GM12873 (cell line): Measurements from ENCODE around the gene ANKRD33B.

Source experiments
- TF ChIP-seq, protein P1 (sequence below): IDR thresholded peaks from 2 replicates; pipeline ENCODE4 v1.5.1; 2012; ENCODE audit warnings: low read depth, mild to moderate bottlenecking, moderate library complexity, low read length, control low read depth; ENCODE audit not compliant: insufficient read depth; ENCODE audit errors: missing control alignments

The ANKRD33B gene

DNA sequence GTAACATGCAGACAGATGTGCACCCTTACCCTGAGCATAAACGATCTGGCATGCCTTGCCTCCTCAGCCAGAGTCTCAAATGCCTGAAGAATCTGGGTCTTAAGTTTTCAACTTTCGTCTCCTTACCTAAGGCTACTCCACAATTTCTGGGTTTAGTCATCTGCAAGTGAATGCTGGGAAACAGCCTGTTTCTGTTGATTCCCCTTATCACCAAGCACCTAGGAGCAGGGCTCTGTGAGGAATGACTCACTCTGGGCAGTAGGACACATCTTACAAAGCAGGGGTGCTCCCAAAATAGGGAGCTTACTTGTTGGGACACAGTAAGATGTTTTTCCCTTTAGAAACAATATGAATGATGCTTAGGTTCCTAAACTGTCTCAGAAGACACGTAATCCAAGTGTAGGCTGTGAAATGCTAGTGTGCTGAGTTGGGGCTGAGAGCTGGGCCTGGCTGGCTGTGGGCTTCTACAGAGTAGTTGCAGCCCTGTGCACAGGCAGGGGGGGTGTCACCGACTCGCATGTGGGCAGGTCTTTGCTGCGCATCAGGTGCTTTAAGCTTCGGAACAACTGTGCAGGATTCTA, 139.1 kb downstream of the ANKRD33B start:
- TF ChIP-seq, protein P1, sequence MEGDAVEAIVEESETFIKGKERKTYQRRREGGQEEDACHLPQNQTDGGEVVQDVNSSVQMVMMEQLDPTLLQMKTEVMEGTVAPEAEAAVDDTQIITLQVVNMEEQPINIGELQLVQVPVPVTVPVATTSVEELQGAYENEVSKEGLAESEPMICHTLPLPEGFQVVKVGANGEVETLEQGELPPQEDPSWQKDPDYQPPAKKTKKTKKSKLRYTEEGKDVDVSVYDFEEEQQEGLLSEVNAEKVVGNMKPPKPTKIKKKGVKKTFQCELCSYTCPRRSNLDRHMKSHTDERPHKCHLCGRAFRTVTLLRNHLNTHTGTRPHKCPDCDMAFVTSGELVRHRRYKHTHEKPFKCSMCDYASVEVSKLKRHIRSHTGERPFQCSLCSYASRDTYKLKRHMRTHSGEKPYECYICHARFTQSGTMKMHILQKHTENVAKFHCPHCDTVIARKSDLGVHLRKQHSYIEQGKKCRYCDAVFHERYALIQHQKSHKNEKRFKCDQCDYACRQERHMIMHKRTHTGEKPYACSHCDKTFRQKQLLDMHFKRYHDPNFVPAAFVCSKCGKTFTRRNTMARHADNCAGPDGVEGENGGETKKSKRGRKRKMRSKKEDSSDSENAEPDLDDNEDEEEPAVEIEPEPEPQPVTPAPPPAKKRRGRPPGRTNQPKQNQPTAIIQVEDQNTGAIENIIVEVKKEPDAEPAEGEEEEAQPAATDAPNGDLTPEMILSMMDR: no peak

DNA sequence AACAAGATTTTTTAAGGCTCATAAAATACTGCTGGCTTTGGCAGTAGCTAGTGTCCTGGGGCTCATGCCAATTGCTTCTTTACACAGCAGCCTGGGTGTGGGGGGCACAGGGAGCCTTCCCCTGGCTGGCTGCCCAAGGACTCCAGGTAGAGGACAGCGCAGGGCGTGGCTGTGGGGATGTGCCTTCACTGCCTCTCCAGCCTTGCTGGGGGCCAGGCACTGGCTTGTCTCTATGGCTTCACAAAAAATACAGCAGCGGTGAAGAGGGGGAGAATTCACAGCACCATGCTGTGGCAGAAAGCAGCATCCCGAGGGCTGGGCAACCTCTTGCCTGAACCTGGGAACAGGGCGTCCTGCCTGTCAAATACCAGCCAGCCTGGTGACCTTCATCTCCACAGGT, 139.8 kb downstream of the ANKRD33B start:
- TF ChIP-seq, protein P1: no peak

DNA sequence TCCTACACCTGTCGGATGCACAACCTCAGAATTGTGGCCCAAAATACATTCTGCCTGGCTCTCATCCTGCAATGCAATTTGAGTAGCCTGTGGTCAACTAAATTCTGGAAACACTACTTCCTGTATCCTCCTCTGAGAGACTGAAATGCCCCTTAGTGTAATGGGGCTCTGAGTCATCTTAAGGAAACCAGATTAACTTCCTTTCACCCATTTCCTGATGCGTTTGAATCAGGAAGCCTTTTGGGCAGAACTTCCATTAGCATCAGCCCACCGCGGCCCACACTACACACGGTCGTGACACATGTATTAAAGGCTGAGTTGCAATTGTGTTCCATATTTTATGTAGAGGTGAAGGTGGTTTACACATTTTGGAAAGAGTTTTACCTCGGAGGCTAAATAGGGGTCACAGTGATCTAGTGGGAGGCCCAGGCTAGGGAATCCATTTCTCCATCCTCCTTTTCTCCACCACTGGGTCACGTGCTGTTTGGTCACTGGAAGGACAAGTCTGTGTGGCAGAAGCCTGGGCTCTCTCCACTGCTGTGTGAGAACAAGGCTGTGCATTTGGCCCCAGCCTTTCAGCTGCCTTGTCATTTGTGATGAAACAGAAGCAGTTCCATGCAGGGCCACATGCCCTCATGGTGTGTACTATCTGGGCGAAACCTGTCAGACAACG, 141.2 kb downstream of the ANKRD33B start:
- TF ChIP-seq, protein P1: no peak

DNA sequence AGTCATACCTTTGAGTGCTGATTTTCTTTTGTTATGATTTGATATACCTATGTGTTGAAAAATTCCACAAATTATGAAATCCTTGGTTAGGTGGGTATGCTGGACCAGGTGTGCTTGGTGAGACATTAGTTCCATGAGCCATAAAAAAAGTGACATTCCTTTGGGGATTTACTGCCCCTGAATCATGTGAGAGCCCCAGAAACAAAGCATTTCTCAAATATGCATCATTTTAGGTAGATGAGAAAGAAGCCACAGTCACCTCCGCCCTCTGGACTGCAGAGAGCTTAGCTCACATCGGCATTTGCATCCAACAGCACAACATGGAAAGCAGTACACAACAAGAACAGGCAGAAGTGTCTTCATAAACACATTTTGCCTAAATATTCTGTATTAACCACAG, 141.9 kb downstream of the ANKRD33B start:
- TF ChIP-seq, protein P1: no peak

DNA sequence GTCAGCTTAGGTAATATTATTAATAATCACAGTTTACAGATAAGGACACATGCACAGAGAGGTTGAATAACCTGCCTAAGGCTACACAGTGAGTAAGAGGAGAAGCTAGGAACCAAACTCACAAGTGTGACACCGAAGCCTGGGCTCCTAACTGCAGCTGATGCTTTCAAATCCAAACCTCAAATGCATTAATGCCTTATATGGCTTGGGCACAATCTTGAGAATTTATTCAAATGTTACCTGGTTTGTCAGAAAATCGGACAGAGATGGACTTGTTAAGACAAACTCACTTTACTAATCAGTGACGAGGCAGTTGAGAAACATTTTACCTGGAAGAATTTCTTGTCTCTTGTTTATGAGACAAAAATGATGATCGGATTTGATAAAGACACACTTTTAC, 142.5 kb downstream of the ANKRD33B start:
- TF ChIP-seq, protein P1: no peak
